Thyroid gland (tissue), 4 donors: ENCODE results near the gene PTPRT.

Experiments used
- CTCF ChIP-seq, 6 experiments: fragments of 200-600 bp in 3 of 6; fragments of 450-650 bp in 3 of 6; sonication (generic) in 3 of 6; IDR thresholded peaks; one replicate each; pipeline ENCODE4 v1.5.1; 2016 to 2019; ENCODE audit warnings: antibody characterized with exemption in 6 of 6, mild to moderate bottlenecking in 2 of 6, inconsistent platforms in 1 of 6, moderate library complexity in 1 of 6
- POLR2A ChIP-seq, 2 donors: fragments of 450-650 bp; IDR thresholded peaks; one replicate each; pipeline ENCODE4 v1.6.1; 2017; ENCODE audit warnings: antibody characterized with exemption in 2 of 2, mild to moderate bottlenecking in 2 of 2, moderate library complexity in 1 of 2

- no peak for TF ChIP-seq CTCF (IDR thresholded peaks at IDR 0.05)
- TF ChIP-seq POLR2A (IDR thresholded peaks at IDR 0.05) = no peak
Measured at GRCh38 chr20:42628683-42629082, 561.0 kb downstream of the PTPRT start.
